HG03432 (cell line): Measurements from ENCODE around the gene IGFBP5.
A peak's percentile ranks its signal among the peaks of the same experiment; 100 is the strongest.

ENCODE experiments used
- ATAC-seq: cut with Tn5 transposase; IDR thresholded peaks from one replicate; pipeline ENCODE4 v1.9.1; 2021; ENCODE audit warnings: mild to moderate bottlenecking, moderate library complexity; ENCODE audit not compliant: unreplicated experiment

The IGFBP5 gene

DNA sequence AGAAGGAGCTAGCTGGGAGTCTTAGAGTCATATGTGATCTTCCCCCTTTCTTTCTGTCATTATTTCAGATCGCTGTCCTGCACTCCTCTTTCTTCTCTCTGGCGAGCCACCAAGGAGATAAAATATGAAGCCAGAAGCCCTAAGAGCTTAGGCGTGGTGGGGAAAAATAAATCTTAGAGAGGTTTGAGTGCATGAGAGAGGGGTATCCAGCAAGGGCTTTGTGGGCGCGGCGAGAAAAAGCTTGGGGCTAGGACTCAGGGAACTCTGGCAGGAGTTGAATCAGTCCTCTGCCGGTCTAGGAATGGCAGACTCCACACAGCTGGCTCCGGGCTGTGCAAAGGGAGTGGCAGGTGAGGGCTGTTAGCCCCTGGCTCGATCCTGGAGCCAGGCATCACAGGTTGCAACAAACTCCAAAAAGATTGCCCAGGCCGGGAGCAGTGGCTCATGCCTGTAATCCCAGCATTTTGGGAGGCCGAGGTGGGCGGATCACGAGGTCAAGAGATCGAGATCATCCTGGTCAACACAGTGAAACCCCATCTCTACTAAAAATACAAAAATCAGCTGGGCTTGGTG is 20.1 kb upstream of the IGFBP5 start:
- ATAC-seq: no peak

DNA sequence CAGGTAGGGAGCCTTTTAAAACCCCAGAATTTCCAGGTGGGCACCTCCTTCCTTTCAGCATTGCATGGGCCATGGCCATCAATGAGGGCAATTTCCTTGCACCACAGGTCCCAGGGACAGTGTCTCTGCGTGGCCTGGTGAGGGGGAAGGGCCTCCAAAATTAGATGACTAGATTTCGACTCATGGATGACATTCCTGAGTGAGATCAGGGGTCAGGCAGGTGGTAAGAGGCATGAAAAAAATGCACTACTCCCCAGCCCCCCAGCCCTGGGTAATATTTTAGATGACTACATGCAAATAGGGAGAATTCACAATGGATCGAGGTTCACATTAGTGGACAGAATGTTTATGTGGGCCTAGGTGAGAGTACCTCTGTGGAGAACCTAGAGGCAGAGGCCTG is 19.0 kb upstream of the IGFBP5 start:
- ATAC-seq: no peak

DNA sequence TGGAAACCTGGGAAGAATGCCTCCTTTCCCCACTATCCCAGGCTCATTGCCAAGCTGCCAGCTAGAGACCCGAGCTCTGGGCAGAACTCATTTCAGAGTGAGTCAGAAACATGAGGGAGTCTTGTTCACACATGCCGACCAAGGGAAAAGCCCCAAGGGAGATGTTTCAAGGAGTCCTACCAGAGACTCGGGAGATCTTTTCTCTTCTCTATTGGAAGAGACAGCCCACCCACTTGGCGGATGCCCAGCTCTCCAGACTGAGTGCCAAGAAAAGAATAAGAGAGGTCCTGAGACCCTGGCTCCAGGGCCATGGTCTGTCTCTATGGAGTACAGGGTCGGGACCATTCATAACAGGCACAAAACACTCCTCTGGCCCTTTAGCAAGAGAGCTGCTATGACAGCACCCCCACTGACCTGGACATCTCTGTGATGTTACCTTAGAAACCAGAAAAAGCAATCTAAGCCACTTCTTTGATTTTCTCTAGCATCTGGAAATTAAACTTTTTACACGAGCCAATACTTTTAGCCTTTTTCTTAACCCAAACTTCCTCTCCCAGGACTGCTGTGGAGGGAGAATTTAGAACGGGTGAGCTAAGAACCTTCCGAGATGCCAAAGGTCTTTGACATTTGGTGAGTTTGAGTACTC is 18.5 kb upstream of the IGFBP5 start:
- no peak for ATAC-seq

DNA sequence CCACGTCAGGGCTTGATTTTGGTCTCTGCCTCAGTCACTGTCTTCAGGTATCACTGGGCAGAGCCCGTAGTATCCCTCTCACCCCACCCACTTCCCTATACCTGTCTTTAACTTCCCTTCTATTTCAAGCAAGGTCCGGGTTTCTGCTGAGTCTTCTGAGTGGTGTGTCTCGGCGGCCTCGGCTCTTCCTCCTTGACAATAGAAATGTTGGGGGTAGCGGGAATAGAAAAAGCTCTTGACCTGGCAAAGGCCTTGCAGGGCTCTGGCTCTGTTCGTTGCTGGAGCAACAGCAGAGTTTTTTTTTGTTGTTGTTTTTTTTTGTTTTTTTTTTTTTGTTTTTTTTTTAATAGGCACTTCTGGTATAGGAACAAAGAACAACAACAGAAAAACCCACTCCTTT is 16.0 kb upstream of the IGFBP5 start:
- ATAC-seq: no peak

DNA sequence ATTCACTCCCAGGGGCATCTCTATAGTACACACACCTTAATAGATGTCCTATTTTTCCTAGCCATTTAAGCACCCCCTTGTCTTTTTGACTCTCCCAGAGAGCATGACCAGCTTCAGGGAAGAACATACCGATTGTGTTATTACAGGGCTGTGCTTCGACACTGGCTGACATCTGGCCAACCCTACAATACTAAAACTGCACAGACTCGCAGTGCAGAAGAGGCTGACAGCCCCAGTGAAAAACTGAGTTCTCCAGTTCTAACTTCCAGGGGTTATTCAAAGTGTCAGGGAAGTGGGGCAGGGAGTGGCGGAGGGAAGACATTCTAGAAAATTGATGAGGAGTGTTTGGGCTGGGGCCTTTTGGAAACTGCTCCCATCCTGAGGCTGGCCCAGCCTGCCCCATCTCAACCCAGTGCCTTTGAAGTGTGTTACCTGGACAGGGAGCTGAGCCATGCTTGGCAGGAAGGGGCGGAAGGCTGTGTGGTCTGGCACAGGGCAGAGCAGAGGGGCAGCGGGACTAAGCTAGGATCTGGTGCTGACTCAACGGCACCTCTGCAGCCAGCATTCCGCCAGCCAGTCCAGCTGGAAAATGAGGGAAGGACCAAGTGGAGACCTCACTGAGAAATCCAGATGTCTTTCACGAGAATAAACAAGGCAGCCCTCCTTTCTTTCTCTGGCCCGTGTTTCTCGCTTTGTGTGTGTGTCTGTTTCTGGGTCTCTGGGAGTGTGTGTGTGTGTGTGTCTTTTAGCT is 15.4 kb upstream of the IGFBP5 start:
- no peak for ATAC-seq

DNA sequence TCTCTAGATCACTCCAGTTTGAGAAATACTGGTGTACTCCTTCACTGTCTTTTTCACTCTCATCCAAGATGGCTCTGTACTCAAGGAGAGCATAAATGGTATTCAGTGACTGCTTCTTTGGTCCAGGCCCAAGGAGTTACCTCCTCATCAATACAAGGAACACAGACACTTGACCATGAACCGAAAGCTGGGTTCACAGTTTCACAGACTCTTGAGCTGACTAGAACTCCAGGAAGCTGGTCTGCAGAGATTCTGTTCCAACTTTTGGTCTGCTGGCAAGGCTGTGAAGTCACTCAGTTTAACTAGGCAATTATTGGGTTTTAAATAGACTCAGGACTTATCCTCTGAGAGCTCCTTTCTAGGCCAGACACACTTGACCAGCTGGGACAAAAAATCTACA is 7.4 kb upstream of the IGFBP5 start:
- ATAC-seq: no peak

DNA sequence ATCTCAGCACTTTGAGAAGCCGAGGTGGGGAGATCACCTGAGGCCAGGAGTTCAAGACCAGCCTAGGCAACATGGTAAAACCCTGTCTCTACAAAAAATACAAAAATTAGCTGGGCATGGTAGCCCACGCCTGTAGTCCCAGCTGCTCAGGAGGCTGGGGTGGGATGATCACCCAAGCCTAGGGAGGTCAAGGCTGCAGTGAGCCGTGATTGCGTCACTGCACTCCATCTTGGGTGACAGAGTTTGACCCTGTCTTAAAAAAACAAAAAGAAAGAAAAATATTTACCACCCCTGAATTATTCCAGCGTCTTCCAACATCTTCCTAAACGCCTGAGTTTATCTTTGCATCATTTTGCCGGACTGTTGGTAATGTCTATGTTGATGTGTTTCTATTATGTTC is 6.2 kb upstream of the IGFBP5 start:
- ATAC-seq: no peak

DNA sequence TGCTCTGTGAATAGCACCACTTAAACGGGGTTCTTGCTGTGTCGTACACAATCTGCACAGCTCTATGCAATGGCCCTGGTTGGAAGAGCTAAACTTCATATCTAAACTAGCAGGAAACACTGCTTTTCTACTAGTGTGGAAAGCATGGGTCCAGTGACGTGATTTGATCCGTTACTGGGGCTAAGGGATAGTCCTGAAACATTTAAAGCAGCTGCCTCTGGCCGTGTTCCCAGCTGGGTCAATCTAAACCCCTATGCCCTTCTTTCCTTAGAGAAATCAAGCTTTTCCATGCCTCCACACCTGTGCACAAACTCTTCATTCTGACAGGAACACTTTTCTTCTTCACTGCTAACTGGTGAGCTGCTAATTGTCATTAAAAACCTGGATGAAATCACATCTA is 5.4 kb upstream of the IGFBP5 start:
- no peak for ATAC-seq

DNA sequence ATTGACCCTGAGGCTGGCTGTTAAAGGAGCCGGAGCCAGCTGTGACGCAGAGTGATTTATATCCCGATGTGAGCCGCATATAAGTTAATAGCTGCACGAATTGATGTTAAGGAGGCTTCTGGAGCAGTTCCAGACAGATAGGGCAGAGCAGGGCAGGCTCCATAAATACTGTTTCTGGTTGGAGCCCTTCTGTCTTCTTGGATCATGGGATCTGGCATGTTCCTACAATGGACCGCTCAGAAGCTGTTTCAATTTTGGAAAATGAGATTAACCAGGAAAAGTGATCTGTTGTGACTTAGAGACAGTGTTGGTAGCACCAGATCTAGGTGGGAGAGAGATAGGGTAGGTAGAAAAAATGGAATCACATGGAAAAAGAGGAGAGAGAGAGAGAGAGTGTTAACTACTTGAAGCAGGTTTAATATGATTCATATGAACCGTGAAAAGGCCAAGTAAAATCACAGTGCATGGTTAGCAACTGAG is 4.8 kb upstream of the IGFBP5 start:
- ATAC-seq: no peak

DNA sequence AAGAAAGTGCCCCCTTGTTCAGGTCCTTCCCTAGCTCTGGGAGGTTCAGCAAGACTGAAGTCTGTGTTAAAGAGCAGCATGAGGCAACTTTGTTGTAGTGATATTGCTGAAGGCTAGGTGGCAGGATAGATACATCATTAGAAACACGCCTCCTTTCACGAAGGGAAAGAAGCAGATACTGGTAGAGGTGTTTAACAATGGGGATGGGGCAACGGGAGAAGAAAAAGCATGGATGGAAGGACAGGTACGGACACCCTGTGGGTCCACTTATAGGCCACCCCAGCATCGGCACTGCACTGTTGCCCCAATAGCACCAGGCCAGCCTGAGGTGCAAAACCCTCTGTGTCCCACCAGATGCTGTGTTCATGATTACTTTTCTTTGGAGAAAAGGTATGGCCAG is 3.5 kb upstream of the IGFBP5 start:
- peak; percentile 60 for ATAC-seq

DNA sequence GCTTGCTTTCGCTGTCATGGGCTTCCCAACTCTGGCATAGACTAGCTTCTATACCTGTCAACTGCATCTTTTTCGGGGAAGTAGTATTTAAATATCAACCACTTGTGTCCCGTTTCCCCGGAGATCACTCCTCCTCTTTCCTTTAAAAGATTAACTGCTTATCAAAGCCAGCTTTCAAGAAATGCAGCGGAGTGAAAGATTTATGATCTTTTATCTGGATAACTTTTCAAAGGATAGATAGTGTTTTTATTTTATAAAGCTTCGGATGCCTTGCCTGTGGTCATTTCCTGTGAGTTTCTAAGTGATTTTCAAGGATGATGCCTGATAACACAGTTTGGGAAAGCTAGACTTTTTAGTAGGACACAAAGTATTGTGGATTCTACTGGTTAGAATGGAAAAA is 2.9 kb upstream of the IGFBP5 start:
- no peak for ATAC-seq

DNA sequence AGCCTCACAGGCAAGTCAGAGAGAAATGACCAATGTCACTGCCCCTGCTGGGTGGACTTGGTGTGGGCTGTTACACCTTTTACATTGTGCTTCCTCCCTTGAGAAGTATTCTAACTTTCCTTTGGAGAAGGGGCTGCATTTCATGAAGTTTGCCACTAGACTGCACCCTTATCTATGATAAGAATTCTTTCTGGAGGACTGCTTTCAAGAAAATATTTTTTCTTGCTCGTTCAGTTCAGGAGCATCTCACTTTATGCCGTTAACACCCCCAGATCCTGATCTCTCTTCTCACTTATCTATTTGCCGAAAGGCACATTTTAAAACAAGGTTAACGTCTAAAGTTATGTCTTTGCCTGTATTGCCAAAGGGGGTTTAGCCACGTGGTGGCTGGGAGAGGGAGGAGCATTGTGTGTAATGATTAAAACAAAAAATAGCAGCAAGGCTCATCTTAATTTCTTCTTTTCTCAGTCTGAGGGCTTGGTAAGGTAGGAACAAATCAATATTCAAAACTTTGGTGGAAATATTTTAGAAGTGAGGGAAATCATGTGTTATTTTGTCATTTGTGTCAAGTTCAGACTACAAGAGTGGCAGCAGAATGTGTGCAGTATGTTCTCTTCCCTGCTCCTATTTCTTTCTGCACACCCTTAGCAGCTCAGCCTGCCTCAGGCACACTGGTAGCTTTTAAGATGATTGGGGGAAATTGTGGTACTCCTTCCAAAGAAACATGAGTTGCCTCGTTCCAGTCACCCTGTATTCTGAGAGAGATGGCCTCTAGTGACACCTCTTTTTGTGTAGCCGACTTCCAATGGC is 1.6 kb upstream of the IGFBP5 start:
- no peak for ATAC-seq

DNA sequence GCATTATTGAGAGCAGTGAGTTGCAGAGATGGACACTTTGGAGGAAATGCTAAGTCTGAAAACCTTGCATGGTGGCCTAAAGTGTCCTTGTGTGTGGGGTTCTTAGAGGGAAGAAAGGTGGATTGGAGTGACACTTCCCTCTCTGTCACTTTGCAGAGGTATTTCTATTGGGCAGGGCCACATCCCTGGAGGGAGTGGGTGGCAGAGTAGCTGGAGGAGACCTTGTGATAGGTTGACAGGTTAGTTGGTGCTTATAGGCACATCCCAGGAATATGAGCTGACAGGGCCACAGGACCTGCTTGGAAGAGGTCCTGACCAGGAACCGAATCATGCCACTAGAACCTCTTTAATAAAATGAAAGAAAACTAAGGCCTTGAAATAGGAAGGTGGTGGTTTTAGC is 972 bp upstream of the IGFBP5 start:
- no peak for ATAC-seq

DNA sequence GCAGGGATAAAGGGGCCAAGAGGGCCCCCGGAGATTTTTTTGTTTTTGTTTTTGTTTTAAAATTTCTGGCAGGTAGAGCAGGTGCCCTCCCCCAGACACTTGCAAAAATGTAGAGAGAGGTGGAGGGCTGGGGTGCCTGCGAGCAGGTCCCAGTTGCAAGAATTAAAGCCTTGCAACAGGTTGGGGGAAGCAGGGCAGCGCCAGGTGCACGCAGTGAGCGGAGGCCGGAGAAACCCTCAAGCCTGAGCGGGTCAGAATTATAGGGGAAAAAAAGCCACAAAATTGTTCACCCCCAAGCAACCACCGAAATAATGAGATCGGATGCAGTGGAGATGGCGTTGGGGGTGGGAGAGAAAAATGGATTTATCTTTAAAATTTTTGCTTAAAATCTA is 527 bp downstream of the IGFBP5 start:
- ATAC-seq: no peak

DNA sequence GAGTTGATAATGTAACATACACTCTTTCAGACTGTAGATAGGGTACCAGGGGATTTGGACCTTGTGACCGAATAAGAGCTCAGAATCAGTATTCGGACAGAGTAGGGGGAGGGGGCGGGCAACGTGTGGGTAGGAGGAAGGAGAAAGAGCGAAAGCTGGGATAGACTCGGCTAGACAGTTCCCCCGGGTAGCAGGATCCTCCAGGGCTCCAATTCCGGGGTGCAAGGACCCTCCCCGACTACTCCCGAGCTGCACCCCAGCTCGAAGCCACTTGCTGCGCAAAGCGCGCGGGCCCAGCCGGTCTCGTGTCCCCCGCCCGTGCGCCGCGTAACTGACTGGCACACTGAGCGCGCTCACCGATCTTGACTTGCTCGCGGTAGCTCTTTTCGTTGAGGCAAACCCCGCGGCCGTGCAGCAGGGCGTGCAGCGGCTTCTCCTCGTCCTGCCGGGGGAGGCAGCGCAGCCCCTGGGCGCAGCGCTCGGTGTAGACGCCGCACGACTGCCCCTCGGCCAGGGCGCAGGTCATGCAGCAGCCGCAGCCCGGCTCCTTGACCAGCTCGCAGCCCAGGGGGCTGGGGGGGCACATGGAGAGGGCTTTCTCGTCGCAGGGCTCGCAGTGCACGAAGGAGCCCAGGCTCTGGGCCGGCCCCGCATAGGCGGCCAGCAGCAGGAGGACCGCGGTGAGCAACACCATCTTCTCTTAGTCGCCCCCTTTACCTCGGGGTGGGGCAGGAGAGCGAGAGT is 1.1 kb downstream of the IGFBP5 start:
- ATAC-seq: no peak

DNA sequence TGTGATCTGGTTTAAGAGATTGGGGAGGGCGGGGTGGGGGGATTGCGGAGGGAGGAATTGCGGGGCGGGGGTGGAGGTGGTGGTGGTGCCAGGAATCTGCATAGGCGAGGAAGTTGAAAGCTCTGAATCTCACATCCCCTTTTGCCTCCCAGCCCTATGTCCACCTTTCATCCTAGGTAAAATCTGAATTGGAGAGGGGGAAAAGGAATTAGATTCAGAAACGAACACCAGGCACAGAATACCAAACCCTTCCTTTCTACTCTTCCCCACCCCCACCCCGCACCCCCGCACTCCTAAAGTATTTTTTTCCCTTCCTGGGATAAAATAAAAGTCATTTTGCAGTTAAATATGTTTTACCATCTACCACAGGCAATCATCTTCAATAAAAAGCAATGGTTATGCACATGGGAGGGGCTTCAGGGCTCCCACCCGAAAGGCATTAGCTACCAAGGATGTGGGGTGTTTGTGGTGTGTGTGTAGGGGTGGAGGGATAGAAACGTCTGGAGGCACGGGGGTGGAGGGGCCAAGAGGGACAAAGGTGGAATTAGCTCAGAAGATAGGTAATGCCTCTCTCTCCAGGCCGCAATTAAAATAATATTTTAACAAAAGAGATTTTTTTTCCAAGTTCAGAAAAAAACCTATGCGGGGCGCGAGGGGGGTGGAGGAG is 1.8 kb downstream of the IGFBP5 start:
- no peak for ATAC-seq

DNA sequence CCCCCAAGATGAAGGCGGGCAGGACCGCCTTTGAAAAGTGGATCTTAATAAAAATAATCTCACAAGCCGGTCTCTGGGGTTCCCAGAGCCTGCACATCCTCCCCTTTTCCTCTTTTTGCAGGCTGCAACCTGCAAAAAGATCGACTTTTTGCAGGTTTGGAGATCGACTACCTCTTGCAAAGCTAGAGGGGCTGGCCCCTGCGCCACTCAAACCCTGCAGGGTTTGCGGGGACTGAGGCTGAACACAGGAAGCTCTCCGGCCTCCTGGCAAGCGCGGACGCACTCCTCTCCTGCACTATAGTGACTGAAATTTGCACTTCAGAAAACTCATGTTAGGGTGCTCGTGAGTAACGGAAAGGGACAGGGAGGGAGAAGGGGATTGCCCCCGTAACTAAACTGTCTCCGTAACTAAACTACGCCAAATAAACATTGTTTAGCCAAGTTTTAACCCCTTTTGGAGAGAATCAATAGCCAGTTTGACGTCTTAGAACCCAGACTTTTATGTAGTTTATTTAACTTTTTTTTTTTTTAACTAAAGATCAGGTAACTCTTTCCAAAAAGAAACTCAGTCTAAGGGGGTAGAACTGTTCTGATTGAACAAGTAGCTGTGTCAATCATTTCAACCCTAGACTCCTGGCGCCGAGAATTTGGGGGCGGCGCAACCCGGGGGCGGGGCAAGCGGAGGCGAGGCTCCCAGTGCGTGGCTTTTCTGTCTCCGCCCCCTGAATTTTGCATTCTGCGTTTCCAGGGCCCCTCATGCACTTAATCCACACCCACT is 2.5 kb downstream of the IGFBP5 start:
- peak; percentile 68 for ATAC-seq

DNA sequence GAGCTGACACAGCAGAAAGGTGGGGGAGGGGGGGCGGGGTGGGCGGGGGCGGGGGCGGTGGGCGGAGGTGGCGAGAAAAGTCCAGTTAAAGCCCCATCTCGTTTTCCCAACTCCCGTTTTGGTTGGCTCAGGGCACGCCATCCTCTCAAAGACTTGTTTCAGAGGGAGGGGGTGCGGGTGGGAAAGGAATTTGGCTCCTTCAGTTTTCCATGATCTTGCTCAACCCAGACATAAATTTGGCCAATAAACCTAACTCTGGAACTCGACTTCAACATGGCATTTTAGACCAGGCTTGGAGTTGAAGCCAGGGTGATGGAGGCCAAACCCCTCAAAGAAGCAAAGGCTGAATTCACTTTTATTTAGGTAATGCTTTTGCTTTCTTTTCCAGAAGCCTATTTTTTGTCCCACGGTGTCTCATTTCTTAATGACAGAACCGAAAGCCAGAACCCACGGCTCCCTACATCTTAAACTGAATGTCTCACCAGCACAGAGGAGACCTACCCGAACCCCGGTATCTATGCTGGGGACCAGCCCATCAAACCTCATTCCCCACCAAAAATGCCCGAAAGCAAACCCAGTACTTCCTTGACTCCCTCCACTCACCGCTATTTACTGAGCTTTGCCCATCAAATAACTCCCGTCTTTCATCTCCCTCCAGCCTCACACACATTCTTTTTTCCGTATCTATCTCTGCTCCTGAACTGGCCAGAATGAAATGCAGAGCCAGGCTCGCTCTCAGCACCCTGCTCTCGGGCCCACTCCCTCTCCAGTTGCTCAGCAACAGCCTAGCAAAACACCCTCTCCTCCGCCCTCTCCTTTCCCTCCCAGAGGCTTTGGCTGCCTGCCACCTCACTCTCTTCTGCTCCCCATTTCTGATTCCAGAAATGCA is 4.3 kb downstream of the IGFBP5 start:
- ATAC-seq: no peak

DNA sequence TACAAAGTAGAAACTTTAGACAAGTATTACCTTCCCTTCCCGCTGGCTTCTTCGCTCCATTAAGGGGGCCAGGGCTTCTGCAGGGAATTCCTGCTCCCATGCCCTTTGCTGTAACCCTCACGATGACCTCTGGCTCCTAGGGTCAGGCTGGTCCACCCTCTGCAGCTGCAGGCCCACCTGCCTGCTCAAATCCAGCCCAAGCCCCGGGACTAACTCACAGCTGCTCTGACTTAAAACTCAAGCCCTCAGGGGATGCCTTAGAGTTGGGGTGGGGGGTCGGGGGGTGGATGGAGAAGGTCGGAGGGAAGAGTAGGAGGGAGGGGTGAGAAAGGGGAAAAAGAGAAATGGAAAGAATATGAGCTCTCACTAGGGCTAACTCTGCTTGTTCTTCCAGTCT is 4.9 kb downstream of the IGFBP5 start:
- ATAC-seq: no peak
